ENCODE data around the gene MAP2K4. TPM values are rescaled to one million over a fixed set of nuclear protein-coding genes. Genes with fewer than 3 reads are reported as not detected.

MAP2K4 gene
- total RNA-seq, 1 experiment from 2014 or later = 46.1 TPM

DNA sequence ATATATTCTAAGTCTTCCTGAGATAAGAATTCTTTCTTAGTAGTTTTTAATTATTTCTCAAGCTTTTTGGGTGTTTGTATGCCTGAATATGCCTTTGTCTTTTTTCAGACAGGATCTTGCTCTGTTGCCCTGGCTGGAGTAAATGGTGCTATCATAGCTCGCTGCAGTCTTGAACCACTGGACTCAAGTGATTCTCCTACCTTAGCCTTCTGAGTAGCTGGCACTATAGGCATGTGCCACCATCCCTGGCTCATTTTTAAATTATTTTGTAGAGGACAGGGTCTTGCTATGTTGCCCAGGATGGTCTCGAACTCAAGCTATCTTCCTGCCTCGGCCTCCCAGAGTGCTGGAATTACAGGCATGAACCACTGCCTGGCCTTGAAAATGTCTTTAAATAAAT is 41.6 kb downstream of the MAP2K4 start:
- peaks cover 3 to 9% of the 10 kb centered on the region in 2 experiments; a peak in 3 of 4 replicates for H3K4me1 Mint-ChIP-seq
- no peak overlapping the region for H2AFZ ChIP-seq (ENCODE audit: low read length)
- H3K27ac Mint-ChIP-seq = no peak overlapping the region; a peak in 1 of 7 replicates
- peaks cover 9 to 19% (median 9%) of the 10 kb centered on the region in 3 experiments; a peak in 5 of 7 replicates for H3K36me3 Mint-ChIP-seq (ENCODE audit: insufficient read depth in 1 of 3, low read depth in 3 of 3)
- H4K5ac ChIP-seq (ENCODE audit: insufficient read length, low read depth, low read length) = no peak overlapping the region
- H3K79me1 ChIP-seq (ENCODE audit: insufficient read depth, low read depth, low read length, poor library complexity, severe bottlenecking) = no peaks in the 10 kb centered on the region
- TF ChIP-seq, protein P1, sequence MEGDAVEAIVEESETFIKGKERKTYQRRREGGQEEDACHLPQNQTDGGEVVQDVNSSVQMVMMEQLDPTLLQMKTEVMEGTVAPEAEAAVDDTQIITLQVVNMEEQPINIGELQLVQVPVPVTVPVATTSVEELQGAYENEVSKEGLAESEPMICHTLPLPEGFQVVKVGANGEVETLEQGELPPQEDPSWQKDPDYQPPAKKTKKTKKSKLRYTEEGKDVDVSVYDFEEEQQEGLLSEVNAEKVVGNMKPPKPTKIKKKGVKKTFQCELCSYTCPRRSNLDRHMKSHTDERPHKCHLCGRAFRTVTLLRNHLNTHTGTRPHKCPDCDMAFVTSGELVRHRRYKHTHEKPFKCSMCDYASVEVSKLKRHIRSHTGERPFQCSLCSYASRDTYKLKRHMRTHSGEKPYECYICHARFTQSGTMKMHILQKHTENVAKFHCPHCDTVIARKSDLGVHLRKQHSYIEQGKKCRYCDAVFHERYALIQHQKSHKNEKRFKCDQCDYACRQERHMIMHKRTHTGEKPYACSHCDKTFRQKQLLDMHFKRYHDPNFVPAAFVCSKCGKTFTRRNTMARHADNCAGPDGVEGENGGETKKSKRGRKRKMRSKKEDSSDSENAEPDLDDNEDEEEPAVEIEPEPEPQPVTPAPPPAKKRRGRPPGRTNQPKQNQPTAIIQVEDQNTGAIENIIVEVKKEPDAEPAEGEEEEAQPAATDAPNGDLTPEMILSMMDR (conservative IDR thresholded peaks at IDR 0.05) = no peak
- no peaks in the 10 kb centered on the region for H3K9me3 ChIP-seq (ENCODE audit: control insufficient read depth, low read depth, low read length)
- H3K4me3 Mint-ChIP-seq = no peak overlapping the region
- no peaks in the 10 kb centered on the region for H3K27me3 ChIP-seq (ENCODE audit: insufficient read depth, low read length)
- H3K18ac ChIP-seq (ENCODE audit: insufficient read length, low read depth, low read length) = no peak overlapping the region
- no peak overlapping the region for H3T11ph ChIP-seq (ENCODE audit: low read length)
- no peak overlapping the region for H3K23ac ChIP-seq (ENCODE audit: insufficient read length, low read depth, low read length)
- H3K27me3 Mint-ChIP-seq (ENCODE audit: low read depth) = no peaks in the 10 kb centered on the region
- no peaks in the 10 kb centered on the region for H3K23me2 ChIP-seq (ENCODE audit: insufficient read length, low read depth, low read length, poor library complexity, severe bottlenecking)
- no peaks in the 10 kb centered on the region for H3K9me3 Mint-ChIP-seq
- no peak overlapping the region for H4K8ac ChIP-seq (replicated peaks; ENCODE audit: insufficient read length, low read depth, low read length)
- H3K56ac ChIP-seq (ENCODE audit: insufficient read length, low read depth, low read length) = no peak overlapping the region
- H2BK5ac ChIP-seq (ENCODE audit: insufficient read length, low read length) = no peak overlapping the region
- no CpG with 5 or more reads among the region's 3 CpGs for WGBS (ENCODE audit: extremely low coverage, insufficient read length, low lambda C conversion rate)
- no peak overlapping the region for H2BK15ac ChIP-seq (ENCODE audit: low read depth, low read length)
- no peak overlapping the region for H2AK5ac ChIP-seq (ENCODE audit: insufficient read length, low read length)
- H4K91ac ChIP-seq (ENCODE audit: insufficient read length, low read depth, low read length) = no peak overlapping the region
- no peak for DNase-seq
- no peak overlapping the region for H3K27ac ChIP-seq (ENCODE audit: insufficient read length, low read depth, low read length)
- no peaks in the 10 kb centered on the region; the same call in 1 of the 2 replicates for H3K4me1 ChIP-seq (ENCODE audit: insufficient read depth, low read length)
- no peak overlapping the region for H2BK12ac ChIP-seq (ENCODE audit: insufficient read length, low read depth, low read length)
- no peak overlapping the region for H3K4me2 ChIP-seq (ENCODE audit: insufficient read depth, insufficient read length, low read length)
- no peak overlapping the region for H3K14ac ChIP-seq (ENCODE audit: insufficient read depth, low read length)
- no peak overlapping the region for H3K4ac ChIP-seq (ENCODE audit: low read depth, low read length)
- no peak overlapping the region for H3K9ac ChIP-seq (ENCODE audit: extremely low read depth, insufficient read length, low read length)
- H2BK20ac ChIP-seq (ENCODE audit: low read depth, low read length, poor library complexity, severe bottlenecking) = no peak overlapping the region
- H4K20me1 ChIP-seq (ENCODE audit: control insufficient read depth, insufficient read depth, insufficient read length) = no peaks in the 10 kb centered on the region
- no peaks in the 10 kb centered on the region; the same call in 1 of the 2 replicates for H3K79me2 ChIP-seq (ENCODE audit: insufficient read depth, low read length)
- no peak overlapping the region for H2BK120ac ChIP-seq (ENCODE audit: low read depth, low read length, poor library complexity, severe bottlenecking)

Data from H9 (cell line).